ENCODE results near the gene CAGE1. TPM values are rescaled to one million over a fixed set of nuclear protein-coding genes. Genes with fewer than 3 reads are reported as not detected.
A peak's percentile ranks its signal among the peaks of the same experiment; 100 is the strongest.

CAGE1 gene
- total RNA-seq, 2 donors from 2014 or later = 0.26 TPM; not detected in 1

GRCh38 chr6:7404546-7404945 is 15.0 kb upstream of the CAGE1 start:
- no peak for DNase-seq
- Histone ChIP-seq H3K4me3 (no peak overlapping the region), H3K27me3 (no peaks in the 10 kb centered on the region), H3K27ac (no peak overlapping the region), H3K4me1 (no peaks in the 10 kb centered on the region), H3K36me3 (replicated peaks in 1 of 2; ENCODE audit: insufficient read depth in 1 of 2, low read depth in 2 of 2) (peaks cover 4 to 42% of the 10 kb centered on the region in 2 donors), H3K9me3 (no peaks in the 10 kb centered on the region)
- TF ChIP-seq POLR2A (IDR thresholded peaks at IDR 0.05) = no peak
- TF ChIP-seq, protein P1, sequence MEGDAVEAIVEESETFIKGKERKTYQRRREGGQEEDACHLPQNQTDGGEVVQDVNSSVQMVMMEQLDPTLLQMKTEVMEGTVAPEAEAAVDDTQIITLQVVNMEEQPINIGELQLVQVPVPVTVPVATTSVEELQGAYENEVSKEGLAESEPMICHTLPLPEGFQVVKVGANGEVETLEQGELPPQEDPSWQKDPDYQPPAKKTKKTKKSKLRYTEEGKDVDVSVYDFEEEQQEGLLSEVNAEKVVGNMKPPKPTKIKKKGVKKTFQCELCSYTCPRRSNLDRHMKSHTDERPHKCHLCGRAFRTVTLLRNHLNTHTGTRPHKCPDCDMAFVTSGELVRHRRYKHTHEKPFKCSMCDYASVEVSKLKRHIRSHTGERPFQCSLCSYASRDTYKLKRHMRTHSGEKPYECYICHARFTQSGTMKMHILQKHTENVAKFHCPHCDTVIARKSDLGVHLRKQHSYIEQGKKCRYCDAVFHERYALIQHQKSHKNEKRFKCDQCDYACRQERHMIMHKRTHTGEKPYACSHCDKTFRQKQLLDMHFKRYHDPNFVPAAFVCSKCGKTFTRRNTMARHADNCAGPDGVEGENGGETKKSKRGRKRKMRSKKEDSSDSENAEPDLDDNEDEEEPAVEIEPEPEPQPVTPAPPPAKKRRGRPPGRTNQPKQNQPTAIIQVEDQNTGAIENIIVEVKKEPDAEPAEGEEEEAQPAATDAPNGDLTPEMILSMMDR (IDR thresholded peaks at IDR 0.05) = no peak
- ATAC-seq = no peak
- 74 to 77% methylated on average over 5 of the region's 5 CpGs for WGBS, 2 donors
- intact Hi-C loops (cut with DNase I) = no loop called here

DNA sequence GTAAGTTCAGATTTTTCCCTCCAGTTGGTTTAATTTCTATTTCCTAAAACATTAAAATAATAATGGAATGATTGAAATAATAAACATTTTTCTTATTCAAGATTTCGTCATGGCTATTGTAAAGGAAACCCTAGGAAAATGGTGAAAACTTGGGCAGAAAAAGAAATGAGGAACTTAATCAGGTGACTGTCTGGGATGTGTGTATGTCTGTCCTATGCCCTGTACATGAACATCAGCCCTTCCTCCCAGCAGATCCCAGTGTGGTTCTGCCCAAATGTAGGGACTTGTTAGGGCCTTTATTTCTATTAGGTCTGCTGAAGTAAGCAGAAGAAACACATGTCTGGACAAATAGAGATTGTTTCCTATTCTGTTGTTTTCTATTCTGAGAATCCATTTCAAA is 13.2 kb upstream of the CAGE1 start:
- Histone ChIP-seq H3K4me3 (no peak overlapping the region), H3K4me1 (no peaks in the 10 kb centered on the region), H3K27me3 (no peaks in the 10 kb centered on the region), H3K27ac (no peak overlapping the region), H3K36me3 (replicated peaks in 1 of 2; ENCODE audit: insufficient read depth in 1 of 2, low read depth in 2 of 2) (peaks cover 4 to 42% of the 10 kb centered on the region in 2 donors), H3K9me3 (no peaks in the 10 kb centered on the region)
- intact Hi-C loops (cut with DNase I) = no loop called here
- 70 to 77% methylated on average over 1 of the region's 1 CpG for WGBS, 2 donors
- DNase-seq = peak in 1 of 4 donors; percentile 26
- no peak for ATAC-seq
- TF ChIP-seq, protein P1 (IDR thresholded peaks at IDR 0.05) = no peak
- TF ChIP-seq POLR2A (IDR thresholded peaks at IDR 0.05) = no peak

- Histone ChIP-seq H3K9me3 (no peaks in the 10 kb centered on the region), H3K4me3 (no peak overlapping the region), H3K4me1 (no peaks in the 10 kb centered on the region), H3K27me3 (no peaks in the 10 kb centered on the region), H3K36me3 (replicated peaks in 1 of 2; ENCODE audit: insufficient read depth in 1 of 2, low read depth in 2 of 2) (peaks cover 4 to 40% of the 10 kb centered on the region in 2 donors), H3K27ac (no peak overlapping the region)
- no peak for ATAC-seq
- TF ChIP-seq, protein P1 (IDR thresholded peaks at IDR 0.05) = no peak
- WGBS, 2 donors = 78 to 82% methylated on average over 3 of the region's 3 CpGs
- DNase-seq = no peak
- intact Hi-C loops (cut with DNase I) = no loop called here
Measured at GRCh38 chr6:7401075-7401474, 11.5 kb upstream of the CAGE1 start.

DNA sequence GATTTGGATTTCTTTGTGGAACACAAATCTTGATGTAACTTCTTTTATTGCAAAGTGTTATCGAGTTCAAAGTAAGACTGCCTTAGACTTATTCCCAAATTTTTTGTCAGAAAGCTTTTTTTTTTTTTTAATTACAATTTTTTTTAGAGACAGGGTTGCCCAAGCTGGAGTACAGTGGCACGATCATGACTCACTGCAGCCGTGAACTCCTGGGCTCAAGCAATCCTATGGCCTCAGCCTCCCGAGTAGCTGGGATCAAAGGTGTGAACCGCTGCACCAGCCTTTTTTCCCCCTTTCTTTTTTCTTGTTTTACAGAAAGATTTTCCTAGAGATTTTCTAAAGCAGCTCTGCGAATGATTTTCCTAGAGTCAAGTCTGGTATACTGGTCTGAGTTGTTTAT is 2.9 kb upstream of the CAGE1 start:
- TF ChIP-seq, protein P1 (IDR thresholded peaks at IDR 0.05) = no peak
- no peak for TF ChIP-seq POLR2A (IDR thresholded peaks at IDR 0.05)
- intact Hi-C loops (cut with DNase I) = no loop called here
- no peak for DNase-seq
- Histone ChIP-seq H3K27ac (no peak overlapping the region), H3K27me3 (no peaks in the 10 kb centered on the region), H3K36me3 (replicated peaks in 1 of 2; ENCODE audit: insufficient read depth in 1 of 2, low read depth in 2 of 2) (peaks cover 0 to 20% of the 10 kb centered on the region in 2 donors), H3K4me3 (no peak overlapping the region), H3K9me3 (no peaks in the 10 kb centered on the region), H3K4me1 (peaks cover 25% of the 10 kb centered on the region)
- WGBS, 2 donors = 80% methylated on average over 6 of the region's 6 CpGs
- ATAC-seq = no peak

- peaks cover 0 to 15% of the 10 kb centered on the region in 2 donors for H3K36me3 ChIP-seq (replicated peaks in 1 of 2; ENCODE audit: insufficient read depth in 1 of 2, low read depth in 2 of 2)
- peaks cover 25% of the 10 kb centered on the region for H3K4me1 ChIP-seq
- ATAC-seq = no peak
- DNase-seq = no peak
- 72 to 73% methylated on average over 4 of the region's 4 CpGs for WGBS, 2 donors
- H3K4me3 ChIP-seq = no peak overlapping the region
- H3K9me3 ChIP-seq = no peaks in the 10 kb centered on the region
- no peak overlapping the region for H3K27ac ChIP-seq
- TF ChIP-seq, protein P1 (IDR thresholded peaks at IDR 0.05) = no peak
- no peak for TF ChIP-seq POLR2A (IDR thresholded peaks at IDR 0.05)
- intact Hi-C loops (cut with DNase I) = no loop called here
- no peaks in the 10 kb centered on the region for H3K27me3 ChIP-seq
Measured at GRCh38 chr6:7391151-7391550, 1.6 kb upstream of the CAGE1 start.

Measured in body of pancreas (tissue), 4 donors.